B cell (primary cell): ENCODE results near the gene ZC2HC1B. TPM values are rescaled to one million over a fixed set of nuclear protein-coding genes. Genes with fewer than 3 reads are reported as not detected.

Experiments used
- ATAC-seq: fragments of 200-7000 bp; cut with Tn5 transposase; one replicate; pipeline ENCODE4 v1.10.0; 2021; ENCODE audit warnings: low read depth, mild to moderate bottlenecking, moderate number of reproducible peaks, moderate library complexity
- CTCF ChIA-PET: fragments of 350-600 bp; sonication (Branson Sonifier 250); formaldehyde crosslinking; loops from one replicate; lab custom pipeline; 2021; ENCODE audit warnings: antibody characterized with exemption, inconsistent platforms; lab: Charles Lee
- POLR2A ChIA-PET: fragments of 350-600 bp; sonication (Branson Sonifier 250); formaldehyde crosslinking; loops from one replicate; lab custom pipeline; 2021; ENCODE audit warnings: antibody characterized with exemption; lab: Charles Lee
- DNase-seq: peaks from one replicate; pipeline ENCODE4 v3.0.0; 2013
- H2AFZ ChIP-seq: 2 replicates; pipeline ENCODE4 v1.6.1; 2012; ENCODE audit warnings: mild to moderate bottlenecking, low read depth, low read length; ENCODE audit not compliant: insufficient read depth, poor library complexity, severe bottlenecking
- H3K27ac ChIP-seq, 2 donors: 1 replicate in 1 of 2; 2 replicates in 1 of 2; pipeline ENCODE4 v1.5.1; 2012 to 2013; ENCODE audit warnings: low read length in 2 of 2, mild to moderate bottlenecking in 2 of 2, moderate library complexity in 1 of 2
- H3K27me3 ChIP-seq, 4 experiments: fragments of 200-600 bp in 1 of 4; sonication (generic) in 1 of 4; replicated peaks in 1 of 4; 1 replicate in 2 of 4; 2 replicates in 2 of 4; pipeline versions ENCODE4 v1.6.1 to v1.7.0; 2013 to 2016; ENCODE audit warnings: low read length in 3 of 4, mild to moderate bottlenecking in 2 of 4, mixed read lengths in 1 of 4, moderate library complexity in 1 of 4; ENCODE audit not compliant: insufficient read depth in 4 of 4, control insufficient read depth in 3 of 4; ENCODE audit errors: control extremely low read depth in 1 of 4
- H3K36me3 ChIP-seq, 2 experiments: replicated peaks in 1 of 2; 1 replicate in 1 of 2; 2 replicates in 1 of 2; pipeline versions ENCODE4 v1.6.1 to v1.7.1; 2013; ENCODE audit warnings: low read length in 1 of 2; ENCODE audit not compliant: insufficient read depth in 2 of 2, control insufficient read depth in 1 of 2; ENCODE audit errors: control extremely low read depth in 1 of 2, extremely low read depth in 1 of 2
- H3K4me1 ChIP-seq, 2 donors: fragments of 200-600 bp in 1 of 2; sonication (generic) in 1 of 2; 1 replicate in 1 of 2; 2 replicates in 1 of 2; pipeline versions ENCODE4 v1.5.1 to v1.6.1; 2013 to 2017; ENCODE audit warnings: low read length in 2 of 2; ENCODE audit not compliant: control insufficient read depth in 2 of 2, insufficient read depth in 2 of 2
- H3K4me2 ChIP-seq: replicated peaks from 2 replicates; pipeline ENCODE3; 2012; ENCODE audit warnings: mild to moderate bottlenecking, low read depth, low read length; ENCODE audit not compliant: poor library complexity, severe bottlenecking
- H3K4me3 ChIP-seq, 5 experiments: fragments of 200-600 bp in 1 of 5; sonication (generic) in 1 of 5; 1 replicate in 3 of 5; 2 replicates in 2 of 5; pipeline versions ENCODE4 v1.5.1 to v1.7.0; 2011 to 2016; ENCODE audit warnings: low read length in 4 of 5, mild to moderate bottlenecking in 4 of 5, low read depth in 2 of 5, control low read depth in 1 of 5, moderate library complexity in 1 of 5; ENCODE audit not compliant: insufficient read depth in 1 of 5; ENCODE audit errors: control extremely low read depth in 1 of 5, extremely low read depth in 1 of 5
- H3K79me2 ChIP-seq: fragments of 200-600 bp; sonication (generic); one replicate; pipeline ENCODE4 v1.6.0; 2016; ENCODE audit warnings: low read length; ENCODE audit not compliant: control insufficient read depth, insufficient read depth
- H3K9ac ChIP-seq: fragments of 200-600 bp; sonication (generic); 2 replicates; pipeline ENCODE4 v1.6.1; 2017; ENCODE audit warnings: mild to moderate bottlenecking, low read length, moderate library complexity
- H3K9me3 ChIP-seq, 3 donors: one replicate each; pipeline versions ENCODE4 v1.6.1 to v1.7.1; 2013; ENCODE audit warnings: low read length in 2 of 3; ENCODE audit not compliant: control insufficient read depth in 2 of 3, insufficient read depth in 1 of 3; ENCODE audit errors: control extremely low read depth in 1 of 3
- H4K20me1 ChIP-seq: 2 replicates; pipeline ENCODE4 v1.6.0; 2012; ENCODE audit warnings: mild to moderate bottlenecking, low read length; ENCODE audit not compliant: insufficient read depth, control insufficient read depth, poor library complexity, severe bottlenecking
- H3K27ac Mint-ChIP-seq: one replicate; pipeline ENCODE4 v1.8.0; 2021; ENCODE audit warnings: mixed read lengths
- H3K27me3 Mint-ChIP-seq: one replicate; pipeline ENCODE4 v1.8.0; 2021; ENCODE audit warnings: mixed read lengths
- H3K4me1 Mint-ChIP-seq: one replicate; pipeline ENCODE4 v1.8.0; 2021; ENCODE audit warnings: mixed read lengths
- H3K4me3 Mint-ChIP-seq: one replicate; pipeline ENCODE4 v1.8.0; 2021; ENCODE audit warnings: mixed read lengths
- H3K9me3 Mint-ChIP-seq: one replicate; pipeline ENCODE4 v1.8.0; 2022; ENCODE audit warnings: mixed read lengths; ENCODE audit not compliant: insufficient read depth
- EZH2 ChIP-seq: IDR thresholded peaks from 2 replicates; pipeline ENCODE4 v1.6.1; 2012; ENCODE audit warnings: borderline replicate concordance, low read depth, mild to moderate bottlenecking, moderate library complexity, low read length; ENCODE audit not compliant: insufficient read depth, poor library complexity, severe bottlenecking
- WGBS: methylation state at CpG from one replicate; pipeline ENCODE4 v1.1.5; 2013; ENCODE audit warnings: missing lambda C conversion rate; ENCODE audit not compliant: insufficient coverage; 5-methylcytosine and 5-hydroxymethylcytosine counted together
- intact Hi-C: fragments of 100-400 bp; cut with micrococcal nuclease; formaldehyde crosslinking; loops from one replicate; pipeline ENCODE4 v1.10.0; 2022
- polyA plus RNA-seq: library from polyadenylated mRNA; depleted of rRNA; stranded (reverse); fragments of >200 nt; gene quantifications from 2 replicates; pipeline ENCODE4 v1.2.3, GENCODE V29; 2012
- small RNA-seq: library from RNA; depleted of rRNA; stranded (forward); fragments of <200 nt; gene quantifications from one replicate; pipeline ENCODE3, GENCODE V24; 2012; ENCODE audit warnings: low replicate concordance, low read depth; ENCODE audit not compliant: insufficient read length
- total RNA-seq, 2 donors: library from RNA; stranded (reverse); fragments of 120-200 nt in 1 of 2; gene quantifications; 1 replicate in 1 of 2; 2 replicates in 1 of 2; pipeline versions ENCODE4 v1.2.3 to v1.2.4, GENCODE V29; 2013 to 2022
- TF ChIP-seq, protein P1 (sequence below): fragments of 200-600 bp; IDR thresholded peaks from one replicate; pipeline ENCODE4 v1.8.0; 2022; ENCODE audit warnings: antibody characterized with exemption, mild to moderate bottlenecking

ZC2HC1B gene
- total and polyA plus RNA-seq, 2 donors (not counting 1 experiment from before 2014, with no cell fraction given), result 0.51 to 0.84 TPM

DNA sequence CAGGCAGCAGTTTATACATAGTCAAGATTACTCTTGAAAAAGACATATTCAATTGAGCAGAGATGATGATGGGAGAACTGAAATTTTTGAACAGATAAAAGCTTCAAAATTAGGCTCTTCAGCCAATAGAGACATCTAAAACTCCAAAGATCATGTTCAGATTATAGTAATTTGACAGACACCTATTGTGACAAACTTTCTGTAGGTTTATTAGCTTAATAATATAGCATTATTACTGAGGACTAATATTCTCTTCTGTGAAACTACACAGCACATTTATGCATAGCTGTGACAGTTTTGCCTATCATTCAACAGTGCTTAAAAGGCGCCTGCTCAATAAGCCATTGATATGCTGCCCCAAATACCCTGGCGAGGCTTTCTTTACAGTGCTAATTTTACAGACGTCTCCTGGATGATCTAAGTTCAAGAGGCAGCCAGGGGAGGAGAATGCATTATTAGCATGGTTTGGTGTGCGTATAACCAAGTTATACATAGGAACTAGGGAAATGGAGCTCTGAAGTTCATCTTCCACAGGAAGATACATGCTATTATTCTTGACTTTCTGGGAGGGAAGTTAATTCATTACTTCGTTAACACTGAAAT lies 122.3 kb downstream of the ZC2HC1B start:
- POLR2A ChIA-PET, result no interaction called here
- no peak overlapping the region for H3K27ac Mint-ChIP-seq
- CTCF ChIA-PET, result interaction anchor here (1.7 kb wide), 1 partner anchor 47 kb away, joined by 7 read pairs; no protein-coding TSS in a partner anchor
- 100% methylated on average over 1 of the region's 5 CpGs for WGBS
- Histone ChIP-seq H3K79me2 (no peaks in the 10 kb centered on the region), H3K27me3 (no peaks in the 10 kb centered on the region), H3K4me1 (no peaks in the 10 kb centered on the region), H3K27ac (no peak overlapping the region), H3K4me2 (no peak overlapping the region), H3K9me3 (peaks cover 0 to 2% (median 0%) of the 10 kb centered on the region in 3 donors), H2AFZ (no peak overlapping the region), H3K9ac (no peak overlapping the region), H3K36me3 (no peaks in the 10 kb centered on the region), H3K4me3 (no peak overlapping the region), H4K20me1 (no peaks in the 10 kb centered on the region)
- no peaks in the 10 kb centered on the region for H3K4me1 Mint-ChIP-seq
- ATAC-seq (no peak), DNase-seq (no peak)
- H3K9me3 Mint-ChIP-seq, result peaks cover 3% of the 10 kb centered on the region
- intact Hi-C loops, result no loop called here
- TF ChIP-seq, protein P1, sequence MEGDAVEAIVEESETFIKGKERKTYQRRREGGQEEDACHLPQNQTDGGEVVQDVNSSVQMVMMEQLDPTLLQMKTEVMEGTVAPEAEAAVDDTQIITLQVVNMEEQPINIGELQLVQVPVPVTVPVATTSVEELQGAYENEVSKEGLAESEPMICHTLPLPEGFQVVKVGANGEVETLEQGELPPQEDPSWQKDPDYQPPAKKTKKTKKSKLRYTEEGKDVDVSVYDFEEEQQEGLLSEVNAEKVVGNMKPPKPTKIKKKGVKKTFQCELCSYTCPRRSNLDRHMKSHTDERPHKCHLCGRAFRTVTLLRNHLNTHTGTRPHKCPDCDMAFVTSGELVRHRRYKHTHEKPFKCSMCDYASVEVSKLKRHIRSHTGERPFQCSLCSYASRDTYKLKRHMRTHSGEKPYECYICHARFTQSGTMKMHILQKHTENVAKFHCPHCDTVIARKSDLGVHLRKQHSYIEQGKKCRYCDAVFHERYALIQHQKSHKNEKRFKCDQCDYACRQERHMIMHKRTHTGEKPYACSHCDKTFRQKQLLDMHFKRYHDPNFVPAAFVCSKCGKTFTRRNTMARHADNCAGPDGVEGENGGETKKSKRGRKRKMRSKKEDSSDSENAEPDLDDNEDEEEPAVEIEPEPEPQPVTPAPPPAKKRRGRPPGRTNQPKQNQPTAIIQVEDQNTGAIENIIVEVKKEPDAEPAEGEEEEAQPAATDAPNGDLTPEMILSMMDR, result no peak
- TF ChIP-seq EZH2, result no peak
- H3K27me3 Mint-ChIP-seq, result no peaks in the 10 kb centered on the region
- H3K4me3 Mint-ChIP-seq, result no peak overlapping the region

Small RNA genes lying within 50 kb of the gene (small RNA-seq; reads per million reads assigned to genes)
- not detected for gene ZC2HC1B

Other genes starting within 250 kb of the ZC2HC1B start
- 10.6 and 13.3 TPM in 2 replicates for gene PHACTR2, start 186.5 kb upstream of the ZC2HC1B start, total RNA-seq
- gene PHACTR2, start 186.5 kb upstream of the ZC2HC1B start, polyA plus RNA-seq, result 1.1 and 2.6 TPM in 2 replicates
- gene LTV1, start 21.1 kb upstream of the ZC2HC1B start, total RNA-seq, result 23.6 and 27.3 TPM in 2 replicates
- 7.8 and 19.8 TPM in 2 replicates for gene LTV1, start 21.1 kb upstream of the ZC2HC1B start, polyA plus RNA-seq
- gene PLAGL1, start 143.8 kb downstream of the ZC2HC1B start, total RNA-seq, result 32.6 and 36.0 TPM in 2 replicates
- gene PLAGL1, start 143.8 kb downstream of the ZC2HC1B start, polyA plus RNA-seq, result 22.7 and 23.6 TPM in 2 replicates
- 104 and 111 TPM in 2 replicates for gene SF3B5, start 231.1 kb downstream of the ZC2HC1B start, total RNA-seq
- gene SF3B5, start 231.1 kb downstream of the ZC2HC1B start, polyA plus RNA-seq, result 204 and 360 TPM in 2 replicates